ENCODE measurements around the gene MSANTD1.
"Not testable (repeated sequence)": the region's sequence is repeated elsewhere in the genome, so short reads cannot be mapped to it uniquely, and the experiment has no call there.

Gene MSANTD1

GRCh38 chr4:3295837-3296624 lies 47.1 kb downstream of the MSANTD1 start:
- Mint-ChIP-seq H3K4me3 (no peak overlapping the region), H3K9me3 (no peaks in the 10 kb centered on the region), H3K27ac (no peak overlapping the region), H3K4me1 (ENCODE audit: low read depth) (peaks cover 11% of the 10 kb centered on the region), H3K27me3 (ENCODE audit: low read depth) (peaks cover 55% of the 10 kb centered on the region), H3K36me3 (ENCODE audit: low read depth) (no peaks in the 10 kb centered on the region)
- no peak for DNase-seq (ENCODE audit: low spot score)

- no peak for DNase-seq (ENCODE audit: low spot score)
- Mint-ChIP-seq H3K27me3 (ENCODE audit: low read depth) (peaks cover 50% of the 10 kb centered on the region), H3K27ac (no peak overlapping the region), H3K4me1 (ENCODE audit: low read depth) (peaks cover 14% of the 10 kb centered on the region), H3K4me3 (no peak overlapping the region), H3K9me3 (no peaks in the 10 kb centered on the region), H3K36me3 (ENCODE audit: low read depth) (no peaks in the 10 kb centered on the region)
These were observed 47.7 kb downstream of the MSANTD1 start for GRCh38 chr4:3296651-3297050.

- Mint-ChIP-seq H3K36me3 (ENCODE audit: low read depth) (no peaks in the 10 kb centered on the region), H3K27ac (no peak overlapping the region), H3K4me1 (ENCODE audit: low read depth) (peaks cover 16% of the 10 kb centered on the region), H3K9me3 (no peaks in the 10 kb centered on the region), H3K4me3 (no peak overlapping the region), H3K27me3 (ENCODE audit: low read depth) (peaks cover 47% of the 10 kb centered on the region)
- DNase-seq (ENCODE audit: low spot score) = no peak
These were observed 48.3 kb downstream of the MSANTD1 start for GRCh38 chr4:3297066-3297859.

- no peak overlapping the region for H3K4me3 Mint-ChIP-seq
- H3K27me3 Mint-ChIP-seq (ENCODE audit: low read depth) = peaks cover 45% of the 10 kb centered on the region
- no peak overlapping the region for H3K27ac Mint-ChIP-seq
- no peaks in the 10 kb centered on the region for H3K9me3 Mint-ChIP-seq
- no peaks in the 10 kb centered on the region for H3K36me3 Mint-ChIP-seq (ENCODE audit: low read depth)
- DNase-seq (ENCODE audit: low spot score) = no peak
- H3K4me1 Mint-ChIP-seq (ENCODE audit: low read depth) = peaks cover 25% of the 10 kb centered on the region
These were observed 50.4 kb downstream of the MSANTD1 start for GRCh38 chr4:3299122-3299975.

GRCh38 chr4:3299976-3300671 lies 51.2 kb downstream of the MSANTD1 start:
- DNase-seq (ENCODE audit: low spot score) = no peak
- Mint-ChIP-seq H3K4me1 (ENCODE audit: low read depth) (peaks cover 25% of the 10 kb centered on the region), H3K4me3 (no peak overlapping the region), H3K27ac (no peak overlapping the region), H3K9me3 (no peaks in the 10 kb centered on the region), H3K27me3 (ENCODE audit: low read depth) (peaks cover 39% of the 10 kb centered on the region), H3K36me3 (ENCODE audit: low read depth) (no peaks in the 10 kb centered on the region)

GRCh38 chr4:3300882-3301281 lies 51.9 kb downstream of the MSANTD1 start:
- not testable (repeated sequence) for H3K9me3 Mint-ChIP-seq; DNase-seq (ENCODE audit: low spot score); H3K27ac Mint-ChIP-seq; H3K36me3 Mint-ChIP-seq (ENCODE audit: low read depth); H3K4me3 Mint-ChIP-seq
- peaks cover 28% of the 10 kb centered on the region for H3K4me1 Mint-ChIP-seq (ENCODE audit: low read depth)
- peaks cover 40% of the 10 kb centered on the region for H3K27me3 Mint-ChIP-seq (ENCODE audit: low read depth)

GRCh38 chr4:3301450-3302172 lies 52.7 kb downstream of the MSANTD1 start:
- H3K4me3 Mint-ChIP-seq = peak overlapping the region; percentile 81
- no peaks in the 10 kb centered on the region for H3K36me3 Mint-ChIP-seq (ENCODE audit: low read depth)

GRCh38 chr4:3302173-3302785 lies 53.3 kb downstream of the MSANTD1 start:
- Mint-ChIP-seq H3K9me3 (no peaks in the 10 kb centered on the region), H3K36me3 (ENCODE audit: low read depth) (no peaks in the 10 kb centered on the region), H3K4me3 (peak overlapping the region; percentile 81), H3K27ac (peak overlapping the region; percentile 83), H3K27me3 (ENCODE audit: low read depth) (peaks cover 36% of the 10 kb centered on the region), H3K4me1 (ENCODE audit: low read depth) (peaks cover 29% of the 10 kb centered on the region)
- DNase-seq (ENCODE audit: low spot score) = peak; percentile 46

More at GRCh38 chr4:3301450-3302172, 52.7 kb downstream of the MSANTD1 start:
- Mint-ChIP-seq H3K4me1 (ENCODE audit: low read depth) (peaks cover 29% of the 10 kb centered on the region), H3K27me3 (ENCODE audit: low read depth) (peaks cover 39% of the 10 kb centered on the region), H3K27ac (peak overlapping the region; percentile 42), H3K9me3 (no peaks in the 10 kb centered on the region)
- DNase-seq (ENCODE audit: low spot score) = no peak

- DNase-seq (ENCODE audit: low spot score) = no peak
- peaks cover 31% of the 10 kb centered on the region for H3K27me3 Mint-ChIP-seq (ENCODE audit: low read depth)
- H3K27ac Mint-ChIP-seq = peak overlapping the region; percentile 83
- H3K9me3 Mint-ChIP-seq = no peaks in the 10 kb centered on the region
- H3K4me3 Mint-ChIP-seq = peak overlapping the region; percentile 81
- peaks cover 29% of the 10 kb centered on the region for H3K4me1 Mint-ChIP-seq (ENCODE audit: low read depth)
- H3K36me3 Mint-ChIP-seq (ENCODE audit: low read depth) = no peaks in the 10 kb centered on the region
These were observed 54.0 kb downstream of the MSANTD1 start for GRCh38 chr4:3302786-3303564.

- no peak for DNase-seq (ENCODE audit: low spot score)
- H3K36me3 Mint-ChIP-seq (ENCODE audit: low read depth) = no peaks in the 10 kb centered on the region
- H3K4me1 Mint-ChIP-seq (ENCODE audit: low read depth) = peaks cover 29% of the 10 kb centered on the region
- H3K9me3 Mint-ChIP-seq = no peaks in the 10 kb centered on the region
- H3K4me3 Mint-ChIP-seq = peak overlapping the region; percentile 47
- H3K27ac Mint-ChIP-seq = no peak overlapping the region
- peaks cover 27% of the 10 kb centered on the region for H3K27me3 Mint-ChIP-seq (ENCODE audit: low read depth)
These were observed 54.5 kb downstream of the MSANTD1 start for GRCh38 chr4:3303565-3303824.

GRCh38 chr4:3303923-3304710 lies 55.2 kb downstream of the MSANTD1 start:
- Mint-ChIP-seq H3K27me3 (ENCODE audit: low read depth) (peaks cover 21% of the 10 kb centered on the region), H3K9me3 (no peaks in the 10 kb centered on the region), H3K36me3 (ENCODE audit: low read depth) (no peaks in the 10 kb centered on the region), H3K4me1 (ENCODE audit: low read depth) (peaks cover 29% of the 10 kb centered on the region), H3K4me3 (no peak overlapping the region), H3K27ac (no peak overlapping the region)
- no peak for DNase-seq (ENCODE audit: low spot score)
